K562 (cell line): ENCODE results near the gene MRPS18B. TPM values are rescaled to one million over a fixed set of nuclear protein-coding genes. Genes with fewer than 3 reads are reported as not detected.

Experiments used
- CREBBP ChIP-seq: IDR thresholded peaks from one replicate; pipeline ENCODE4 v1.6.1; 2012; ENCODE audit warnings: low read depth, mild to moderate bottlenecking, control low read depth, inconsistent platforms, low read length
- ETS2 ChIP-seq: IDR thresholded peaks from 2 replicates; pipeline ENCODE4 v1.6.1; 2016; ENCODE audit warnings: borderline replicate concordance, missing genetic modification characterization, mild to moderate bottlenecking, moderate library complexity, missing compliant biosample characterization; ENCODE audit not compliant: poor library complexity, severe bottlenecking
- FOXM1 ChIP-seq, 2 experiments: fragments of 450-650 bp in 1 of 2; sonication (generic) in 1 of 2; formaldehyde crosslinking in 1 of 2; IDR thresholded peaks; 2 replicates each; pipeline versions ENCODE4 v1.6.1 to v1.9.0; 2017 to 2022; ENCODE audit warnings: low read depth in 2 of 2, mild to moderate bottlenecking in 2 of 2, missing genetic modification reagents in 1 of 2, moderate library complexity in 1 of 2
- FOXP4 ChIP-seq: sonication (generic); formaldehyde crosslinking; IDR thresholded peaks from 2 replicates; pipeline ENCODE4 v1.8.0; 2022; ENCODE audit warnings: mild to moderate bottlenecking, missing genetic modification reagents, borderline replicate concordance
- GABPB2 ChIP-seq: fragments of 250-450 bp; sonication (Bioruptor Pico); conservative IDR thresholded peaks from 2 replicates; pipeline ENCODE4 v1.5.1; 2021; ENCODE audit warnings: mild to moderate bottlenecking
- HINFP ChIP-seq: fragments of 450-650 bp; conservative IDR thresholded peaks from 2 replicates; pipeline ENCODE4 v1.6.1; 2016; ENCODE audit warnings: missing genetic modification characterization, low read depth, mild to moderate bottlenecking, control low read depth, missing compliant biosample characterization
- PCBP2 ChIP-seq: fragments of 200-400 bp; formaldehyde crosslinking; IDR thresholded peaks from 2 replicates; pipeline ENCODE4 v1.6.1; 2018; ENCODE audit warnings: low read length, low read depth, mild to moderate bottlenecking, moderate library complexity; ENCODE audit not compliant: poor library complexity, severe bottlenecking
- RBM25 ChIP-seq: fragments of 200-400 bp; formaldehyde crosslinking; IDR thresholded peaks from 2 replicates; pipeline ENCODE4 v1.6.1; 2018; ENCODE audit warnings: low read length, low read depth, moderate library complexity; ENCODE audit not compliant: severe bottlenecking
- RNF2 ChIP-seq: sonication (generic); IDR thresholded peaks from 2 replicates; pipeline ENCODE4 v1.6.1; 2016
- SIN3B ChIP-seq: fragments of 450-650 bp; IDR thresholded peaks from 2 replicates; pipeline ENCODE4 v1.6.1; 2017; ENCODE audit warnings: low read depth, mild to moderate bottlenecking, moderate library complexity
- SMAD3 ChIP-seq: fragments of 450-650 bp; formaldehyde crosslinking; conservative IDR thresholded peaks from 2 replicates; pipeline ENCODE4 v1.4.0; 2020; ENCODE audit warnings: mild to moderate bottlenecking
- SMC3 ChIP-seq: conservative IDR thresholded peaks from 2 replicates; pipeline ENCODE4 v1.6.1; 2011; ENCODE audit warnings: low read depth, low read length, improper control_type of control experiment; ENCODE audit not compliant: insufficient read depth
- ZBTB5 ChIP-seq: fragments of 450-650 bp; IDR thresholded peaks from 2 replicates; pipeline ENCODE4 v1.6.1; 2017; ENCODE audit warnings: antibody characterized with exemption
- ZNF263 ChIP-seq: sonication (generic); formaldehyde crosslinking; IDR thresholded peaks from 2 replicates; pipeline ENCODE4 v1.8.0; 2022; ENCODE audit warnings: mild to moderate bottlenecking, missing genetic modification reagents, borderline replicate concordance
- ZNF445 ChIP-seq: fragments of 250-450 bp; sonication (Bioruptor Pico); IDR thresholded peaks from 2 replicates; pipeline ENCODE4 v1.4.0; 2020; ENCODE audit warnings: low read depth, mild to moderate bottlenecking, moderate library complexity
- ZNF830 ChIP-seq: fragments of 250-450 bp; sonication (Bioruptor Pico); IDR thresholded peaks from 2 replicates; pipeline ENCODE4 v1.5.0; 2021; ENCODE audit warnings: mild to moderate bottlenecking
- polyA plus RNA-seq, 8 experiments: library from polyadenylated mRNA; depleted of rRNA in 4 of 8; stranded (reverse) in 5 of 8; unstranded in 3 of 8; fragments of >200 nt; fragmentation: Nextera tagmentation in 2 of 8; fragmentation: Illumina TruSeq in 1 of 8; extraction: Ambion mirVana in 2 of 8; extraction: Trizol in 1 of 8; gene quantifications; 2 replicates each; pipeline versions ENCODE4 v1.2.1 to v1.2.3, GENCODE V29; 2011 to 2014; ENCODE audit warnings: inconsistent platforms in 1 of 8, missing spikeins in 1 of 8
- total RNA-seq, 7 experiments: library from RNA; depleted of rRNA in 6 of 7; stranded (reverse); fragments of >200 nt in 6 of 7; fragmentation: Illumina TruSeq in 2 of 7; extraction: Trizol in 2 of 7; gene quantifications; 2 replicates each; pipeline versions ENCODE4 v1.2.1 to v1.2.3, GENCODE V29; 2011 to 2021; ENCODE audit warnings: low replicate concordance in 1 of 7
- TF ChIP-seq, protein P1 (sequence below): fragments of 450-650 bp; IDR thresholded peaks from 2 replicates; pipeline ENCODE4 v1.6.1; 2016; ENCODE audit warnings: borderline replicate concordance
- TF ChIP-seq, protein P2 (sequence below): fragments of 250-450 bp; sonication (Bioruptor Pico); IDR thresholded peaks from 2 replicates; pipeline ENCODE4 v1.8.0; 2021; ENCODE audit warnings: moderate library complexity, mild to moderate bottlenecking, inconsistent platforms

Gene MRPS18B
- total and polyA plus RNA-seq, 9 of the 15 experiments (the other 6 are each of a cell fraction or from before 2014, with no cell fraction given): 132 to 383 (median 178) TPM

- TF ChIP-seq SMAD3 (CRISPR knock-in tag) (0 out of 2 replicates have a peak, but pooled peaks have one; percentile 17), HINFP (tag) (no peak), RNF2 (no peak), SMC3 (no peak), SIN3B (no peak), PCBP2 (no peak), FOXP4 (no peak), ETS2 (tag) (no peak), FOXM1 (IDR thresholded peaks at IDR 0.05; ENCODE audit: low read depth) (0 out of 2 replicates have a peak, but pooled peaks have one; percentile 23), FOXM1 (CRISPR knock-in tag; IDR thresholded peaks at IDR 0.05; ENCODE audit: low read depth) (no peak), ZNF263 (CRISPR knock-in tag) (no peak), ZNF445 (CRISPR knock-in tag) (no peak), CREBBP (no peak), RBM25 (no peak), ZBTB5 (no peak), GABPB2 (CRISPR knock-in tag) (no peak), ZNF830 (CRISPR knock-in tag) (no peak)
- TF ChIP-seq, protein P1, sequence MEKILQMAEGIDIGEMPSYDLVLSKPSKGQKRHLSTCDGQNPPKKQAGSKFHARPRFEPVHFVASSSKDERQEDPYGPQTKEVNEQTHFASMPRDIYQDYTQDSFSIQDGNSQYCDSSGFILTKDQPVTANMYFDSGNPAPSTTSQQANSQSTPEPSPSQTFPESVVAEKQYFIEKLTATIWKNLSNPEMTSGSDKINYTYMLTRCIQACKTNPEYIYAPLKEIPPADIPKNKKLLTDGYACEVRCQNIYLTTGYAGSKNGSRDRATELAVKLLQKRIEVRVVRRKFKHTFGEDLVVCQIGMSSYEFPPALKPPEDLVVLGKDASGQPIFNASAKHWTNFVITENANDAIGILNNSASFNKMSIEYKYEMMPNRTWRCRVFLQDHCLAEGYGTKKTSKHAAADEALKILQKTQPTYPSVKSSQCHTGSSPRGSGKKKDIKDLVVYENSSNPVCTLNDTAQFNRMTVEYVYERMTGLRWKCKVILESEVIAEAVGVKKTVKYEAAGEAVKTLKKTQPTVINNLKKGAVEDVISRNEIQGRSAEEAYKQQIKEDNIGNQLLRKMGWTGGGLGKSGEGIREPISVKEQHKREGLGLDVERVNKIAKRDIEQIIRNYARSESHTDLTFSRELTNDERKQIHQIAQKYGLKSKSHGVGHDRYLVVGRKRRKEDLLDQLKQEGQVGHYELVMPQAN: no peak
- TF ChIP-seq, protein P2, sequence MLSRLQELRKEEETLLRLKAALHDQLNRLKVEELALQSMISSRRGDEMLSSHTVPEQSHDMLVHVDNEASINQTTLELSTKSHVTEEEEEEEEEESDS (CRISPR knock-in tag): no peak
These were observed 29.0 kb downstream of the MRPS18B start, which contains the start of gene C6orf136 (continued) for GRCh38 chr6:30646450-30647241.
